ENCODE results near the gene SLIT3.

SLIT3 gene

DNA sequence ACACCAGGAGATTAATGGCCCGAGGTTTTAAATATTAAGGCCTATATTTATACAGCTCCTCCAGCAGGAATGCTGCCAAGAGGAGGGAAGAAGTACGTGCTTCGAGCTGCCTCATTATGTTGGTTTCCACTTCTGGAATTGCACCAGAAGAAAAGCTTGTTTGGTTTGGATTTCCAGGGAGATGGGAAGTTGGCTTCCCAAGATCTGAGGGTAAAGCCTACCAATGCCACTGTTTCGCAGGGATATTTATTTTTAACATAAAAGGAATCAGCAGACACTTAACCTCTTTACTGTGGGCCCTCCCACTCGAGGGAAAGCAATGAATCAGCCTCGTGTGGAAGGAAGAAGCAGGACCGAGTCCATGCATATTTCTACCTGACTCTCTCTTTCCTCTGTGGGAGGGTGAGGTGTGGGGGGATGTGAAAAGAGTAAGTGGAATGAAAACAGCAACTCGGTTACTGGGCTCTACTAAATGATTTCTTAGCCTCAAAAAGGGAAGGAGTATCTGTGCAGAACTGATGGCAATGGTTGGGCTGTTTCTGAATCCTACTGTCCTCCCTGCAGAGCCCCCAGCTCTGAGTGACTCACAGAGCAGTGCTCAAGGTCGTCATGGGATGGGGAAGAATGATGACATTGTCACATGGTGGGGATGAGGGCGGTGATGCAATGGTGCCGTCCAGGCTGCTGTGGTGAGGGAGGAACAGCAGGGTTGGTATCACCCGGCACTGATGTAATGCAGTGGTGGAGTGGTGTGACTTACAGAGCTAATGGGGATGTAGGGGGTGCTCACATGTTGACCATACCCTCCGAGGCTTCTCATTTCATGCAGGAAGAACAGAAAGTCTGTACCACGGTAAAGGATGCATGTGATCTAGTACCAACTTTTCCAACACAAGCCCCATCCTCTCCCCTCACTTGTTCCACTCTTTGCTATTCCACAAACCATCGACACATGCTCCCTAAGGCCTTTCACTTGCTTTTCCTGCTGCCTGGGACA, 506.8 kb downstream of the SLIT3 start:
- no peak for TF ChIP-seq EZH2phosphoT487 (IDR thresholded peaks at IDR 0.05; ENCODE audit: low read depth)
- peaks cover 64% of the 10 kb centered on the region for H3K27me3 ChIP-seq (ENCODE audit: low read depth, low read length)

DNA sequence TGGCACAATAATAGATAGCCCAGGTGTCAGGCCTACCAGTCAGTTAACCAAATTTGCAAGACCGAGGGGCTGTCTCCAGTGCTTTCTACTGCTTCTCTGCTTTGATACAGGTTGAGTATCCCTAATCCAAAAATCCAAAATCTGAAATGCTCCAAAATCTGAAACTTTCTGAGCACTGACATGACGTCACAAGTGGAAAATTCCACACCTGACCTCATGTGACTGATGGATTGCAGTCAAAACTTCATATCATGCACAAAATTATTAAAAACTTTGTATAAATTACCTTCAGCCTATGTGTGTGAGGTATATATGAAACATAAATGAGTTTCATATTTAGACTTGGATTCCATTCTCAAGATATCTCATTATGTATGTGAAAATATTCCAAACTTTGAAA, 508.3 kb downstream of the SLIT3 start:
- H3K9ac ChIP-seq (ENCODE audit: low read length) = no peak overlapping the region
- H3K36me3 ChIP-seq (replicated peaks; ENCODE audit: low read depth, low read length) = no peaks in the 10 kb centered on the region
- no peak overlapping the region for H2AFZ ChIP-seq (ENCODE audit: low read depth, low read length)
- no peaks in the 10 kb centered on the region for H3K79me2 ChIP-seq (ENCODE audit: low read length)
- no peaks in the 10 kb centered on the region for H3K9me3 ChIP-seq (ENCODE audit: insufficient read depth, low read length)
- peaks cover 65% of the 10 kb centered on the region for H3K27me3 ChIP-seq (ENCODE audit: low read depth, low read length)
- no peak overlapping the region for H3K4me2 ChIP-seq (ENCODE audit: low read length)
- H3K4me3 ChIP-seq (ENCODE audit: low read length) = no peak overlapping the region
- H3K27ac ChIP-seq (ENCODE audit: low read length) = no peak overlapping the region
- TF ChIP-seq EZH2phosphoT487 (IDR thresholded peaks at IDR 0.05; ENCODE audit: low read depth) = no peak
- no peak for TF ChIP-seq CTCF (IDR thresholded peaks at IDR 0.05; ENCODE audit: low read depth, low read length)
- H4K20me1 ChIP-seq (ENCODE audit: insufficient read depth, low read length) = no peaks in the 10 kb centered on the region
- H3K4me1 ChIP-seq (ENCODE audit: low read length) = no peaks in the 10 kb centered on the region

More for the DNA sequence above, 506.8 kb downstream of the SLIT3 start:
- Histone ChIP-seq H2AFZ (ENCODE audit: low read depth, low read length) (no peak overlapping the region), H4K20me1 (ENCODE audit: insufficient read depth, low read length) (no peaks in the 10 kb centered on the region), H3K27ac (ENCODE audit: low read length) (no peak overlapping the region), H3K4me2 (ENCODE audit: low read length) (no peak overlapping the region), H3K4me3 (ENCODE audit: low read length) (no peak overlapping the region), H3K36me3 (replicated peaks; ENCODE audit: low read depth, low read length) (no peaks in the 10 kb centered on the region), H3K9ac (ENCODE audit: low read length) (no peak overlapping the region), H3K79me2 (ENCODE audit: low read length) (no peaks in the 10 kb centered on the region), H3K4me1 (ENCODE audit: low read length) (no peaks in the 10 kb centered on the region), H3K9me3 (ENCODE audit: insufficient read depth, low read length) (no peaks in the 10 kb centered on the region)

GRCh38 chr5:168790671-168791250, 510.2 kb downstream of the SLIT3 start:
- no peaks in the 10 kb centered on the region for H3K36me3 ChIP-seq (replicated peaks; ENCODE audit: low read depth, low read length)
- TF ChIP-seq CTCF (IDR thresholded peaks at IDR 0.05; ENCODE audit: low read depth, low read length) (no peak), EZH2phosphoT487 (IDR thresholded peaks at IDR 0.05; ENCODE audit: low read depth) (no peak)
- no peak overlapping the region for H3K27ac ChIP-seq (ENCODE audit: low read length)
- H3K79me2 ChIP-seq (ENCODE audit: low read length) = no peaks in the 10 kb centered on the region
- H4K20me1 ChIP-seq (ENCODE audit: insufficient read depth, low read length) = no peaks in the 10 kb centered on the region
- no peak overlapping the region for H3K4me2 ChIP-seq (ENCODE audit: low read length)
- H3K9ac ChIP-seq (ENCODE audit: low read length) = no peak overlapping the region
- H3K4me3 ChIP-seq (ENCODE audit: low read length) = no peak overlapping the region
- no peaks in the 10 kb centered on the region for H3K4me1 ChIP-seq (ENCODE audit: low read length)
- H3K9me3 ChIP-seq (ENCODE audit: insufficient read depth, low read length) = no peaks in the 10 kb centered on the region
- H3K27me3 ChIP-seq (ENCODE audit: low read depth, low read length) = peaks cover 66% of the 10 kb centered on the region
- H2AFZ ChIP-seq (ENCODE audit: low read depth, low read length) = no peak overlapping the region

- Histone ChIP-seq H3K27ac (ENCODE audit: low read length) (no peak overlapping the region), H3K4me1 (ENCODE audit: low read length) (no peaks in the 10 kb centered on the region), H2AFZ (ENCODE audit: low read depth, low read length) (no peak overlapping the region), H3K36me3 (replicated peaks; ENCODE audit: low read depth, low read length) (no peaks in the 10 kb centered on the region), H4K20me1 (ENCODE audit: insufficient read depth, low read length) (no peaks in the 10 kb centered on the region), H3K9ac (ENCODE audit: low read length) (no peak overlapping the region), H3K27me3 (ENCODE audit: low read depth, low read length) (peaks cover 66% of the 10 kb centered on the region), H3K9me3 (ENCODE audit: insufficient read depth, low read length) (no peaks in the 10 kb centered on the region), H3K4me2 (ENCODE audit: low read length) (no peak overlapping the region), H3K79me2 (ENCODE audit: low read length) (no peaks in the 10 kb centered on the region), H3K4me3 (ENCODE audit: low read length) (no peak overlapping the region)
- no peak for TF ChIP-seq CTCF (IDR thresholded peaks at IDR 0.05; ENCODE audit: low read depth, low read length)
- TF ChIP-seq EZH2phosphoT487 (IDR thresholded peaks at IDR 0.05; ENCODE audit: low read depth) = no peak
Observed at GRCh38 chr5:168790002-168790635, 510.8 kb downstream of the SLIT3 start.
